Mesothelial cell of epicardium (in vitro differentiated cells): ENCODE results near the gene MPP2. TPM values are rescaled to one million over a fixed set of nuclear protein-coding genes. Genes with fewer than 3 reads are reported as not detected.

Experiments
- DNase-seq, 2 experiments: peaks; one replicate each; pipeline ENCODE4 v3.0.0; 2021; ENCODE audit warnings: low spot score in 2 of 2; ENCODE audit not compliant: unreplicated experiment in 2 of 2
- H3K27ac Mint-ChIP-seq: 2 replicates; pipeline ENCODE4 v1.8.0; 2021; ENCODE audit warnings: mixed read lengths
- H3K27me3 Mint-ChIP-seq: 2 replicates; pipeline ENCODE4 v1.8.0; 2021; ENCODE audit warnings: low read depth, mixed read lengths
- H3K36me3 Mint-ChIP-seq: 2 replicates; pipeline ENCODE4 v1.8.0; 2021; ENCODE audit warnings: mixed read lengths
- H3K4me1 Mint-ChIP-seq: 2 replicates; pipeline ENCODE4 v1.8.0; 2021; ENCODE audit warnings: mixed read lengths
- H3K4me3 Mint-ChIP-seq: 2 replicates; pipeline ENCODE4 v1.8.0; 2021; ENCODE audit warnings: mild to moderate bottlenecking, moderate library complexity, mixed read lengths
- H3K9me3 Mint-ChIP-seq: 2 replicates; pipeline ENCODE4 v1.8.0; 2021; ENCODE audit warnings: mixed read lengths
- CTCF ChIP-seq: fragments of 200-600 bp; sonication (generic); IDR thresholded peaks from one replicate; pipeline ENCODE4 v1.5.0; 2021; ENCODE audit warnings: antibody characterized with exemption; ENCODE audit not compliant: unreplicated experiment
- total RNA-seq: library from RNA; stranded (reverse); gene quantifications from 3 replicates; pipeline ENCODE4 v1.2.1, GENCODE V29; 2021

The MPP2 gene
- total RNA-seq, 1 donor from 2014 or later = 14.1 TPM

GRCh38 chr17:43868226-43868994, 38.9 kb downstream of the MPP2 start:
- peaks cover 13% of the 10 kb centered on the region for H3K9me3 Mint-ChIP-seq
- peaks cover 14% of the 10 kb centered on the region for H3K4me1 Mint-ChIP-seq
- no peak for TF ChIP-seq CTCF
- H3K4me3 Mint-ChIP-seq = no peak overlapping the region
- H3K27ac Mint-ChIP-seq = no peak overlapping the region
- H3K36me3 Mint-ChIP-seq = no peaks in the 10 kb centered on the region
- H3K27me3 Mint-ChIP-seq = peaks cover 30% of the 10 kb centered on the region
- no peak for DNase-seq

GRCh38 chr17:43864161-43864984, 43.0 kb downstream of the MPP2 start:
- peak overlapping the region; percentile 1 for H3K27ac Mint-ChIP-seq
- DNase-seq = no peak
- H3K9me3 Mint-ChIP-seq = peaks cover 13% of the 10 kb centered on the region
- no peak for TF ChIP-seq CTCF
- no peaks in the 10 kb centered on the region for H3K36me3 Mint-ChIP-seq
- peaks cover 24% of the 10 kb centered on the region for H3K27me3 Mint-ChIP-seq
- H3K4me3 Mint-ChIP-seq = no peak overlapping the region
- peaks cover 6% of the 10 kb centered on the region for H3K4me1 Mint-ChIP-seq

GRCh38 chr17:43861960-43862359, 45.4 kb downstream of the MPP2 start:
- no peak for TF ChIP-seq CTCF
- Mint-ChIP-seq H3K27me3 (peaks cover 8% of the 10 kb centered on the region), H3K9me3 (peaks cover 3% of the 10 kb centered on the region), H3K27ac (no peak overlapping the region), H3K4me1 (peaks cover 6% of the 10 kb centered on the region), H3K36me3 (no peaks in the 10 kb centered on the region), H3K4me3 (no peak overlapping the region)
- no peak for DNase-seq

- Mint-ChIP-seq H3K9me3 (no peaks in the 10 kb centered on the region), H3K36me3 (no peaks in the 10 kb centered on the region), H3K27me3 (peaks cover 7% of the 10 kb centered on the region), H3K4me3 (no peak overlapping the region), H3K27ac (no peak overlapping the region), H3K4me1 (peaks cover 6% of the 10 kb centered on the region)
- no peak for DNase-seq
- TF ChIP-seq CTCF = no peak
Observed at GRCh38 chr17:43860927-43861622, 46.3 kb downstream of the MPP2 start.

GRCh38 chr17:43860077-43860725, 47.1 kb downstream of the MPP2 start:
- no peaks in the 10 kb centered on the region for H3K36me3 Mint-ChIP-seq
- H3K9me3 Mint-ChIP-seq = no peaks in the 10 kb centered on the region
- no peak for TF ChIP-seq CTCF
- H3K27ac Mint-ChIP-seq = no peak overlapping the region
- no peak overlapping the region for H3K4me3 Mint-ChIP-seq
- H3K4me1 Mint-ChIP-seq = peaks cover 6% of the 10 kb centered on the region
- peaks cover 11% of the 10 kb centered on the region for H3K27me3 Mint-ChIP-seq
- no peak for DNase-seq
